ENCODE data around the gene NXPE3. TPM values are rescaled to one million over a fixed set of nuclear protein-coding genes. Genes with fewer than 3 reads are reported as not detected.

The NXPE3 gene
- total RNA-seq, 4 donors from 2014 or later = 2.2 to 5.8 (median 3.6) TPM

DNA sequence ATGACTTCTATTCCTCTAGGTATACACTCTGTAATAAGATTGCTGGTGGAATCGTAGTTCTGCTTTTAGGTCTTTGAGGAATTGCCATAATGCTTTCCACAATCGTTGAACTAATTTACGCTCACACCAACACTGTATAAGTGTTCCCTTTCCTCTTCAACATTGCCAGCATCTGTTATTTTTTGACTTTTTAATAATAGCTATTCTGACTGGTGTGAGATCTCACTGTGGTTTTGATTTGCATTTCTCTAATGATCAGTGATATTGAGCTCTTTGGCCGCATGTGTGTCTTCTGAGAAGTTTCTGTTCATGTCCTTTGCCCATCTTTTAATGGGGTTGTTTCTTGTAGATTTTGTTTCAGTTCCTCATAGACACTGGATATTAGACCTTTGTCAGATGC is 12.8 kb downstream of the NXPE3 start:
- TF ChIP-seq EP300 (IDR thresholded peaks at IDR 0.05) = no peak
- no peak for TF ChIP-seq POLR2A (IDR thresholded peaks at IDR 0.05)
- TF ChIP-seq, protein P1, sequence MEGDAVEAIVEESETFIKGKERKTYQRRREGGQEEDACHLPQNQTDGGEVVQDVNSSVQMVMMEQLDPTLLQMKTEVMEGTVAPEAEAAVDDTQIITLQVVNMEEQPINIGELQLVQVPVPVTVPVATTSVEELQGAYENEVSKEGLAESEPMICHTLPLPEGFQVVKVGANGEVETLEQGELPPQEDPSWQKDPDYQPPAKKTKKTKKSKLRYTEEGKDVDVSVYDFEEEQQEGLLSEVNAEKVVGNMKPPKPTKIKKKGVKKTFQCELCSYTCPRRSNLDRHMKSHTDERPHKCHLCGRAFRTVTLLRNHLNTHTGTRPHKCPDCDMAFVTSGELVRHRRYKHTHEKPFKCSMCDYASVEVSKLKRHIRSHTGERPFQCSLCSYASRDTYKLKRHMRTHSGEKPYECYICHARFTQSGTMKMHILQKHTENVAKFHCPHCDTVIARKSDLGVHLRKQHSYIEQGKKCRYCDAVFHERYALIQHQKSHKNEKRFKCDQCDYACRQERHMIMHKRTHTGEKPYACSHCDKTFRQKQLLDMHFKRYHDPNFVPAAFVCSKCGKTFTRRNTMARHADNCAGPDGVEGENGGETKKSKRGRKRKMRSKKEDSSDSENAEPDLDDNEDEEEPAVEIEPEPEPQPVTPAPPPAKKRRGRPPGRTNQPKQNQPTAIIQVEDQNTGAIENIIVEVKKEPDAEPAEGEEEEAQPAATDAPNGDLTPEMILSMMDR (IDR thresholded peaks at IDR 0.05) = no peak
- TF ChIP-seq POLR2AphosphoS5 (IDR thresholded peaks at IDR 0.05) = no peak
- no peak for DNase-seq (ENCODE audit: low spot score in 2 of 2)
- H3K36me3 ChIP-seq = peaks cover 16% of the 10 kb centered on the region
- no peak overlapping the region for H3K4me3 ChIP-seq
- WGBS = 96% methylated on average over 4 of the region's 4 CpGs
- no peaks in the 10 kb centered on the region for H3K9me3 ChIP-seq
- no peaks in the 10 kb centered on the region for H3K4me1 ChIP-seq
- H3K27ac ChIP-seq = no peak overlapping the region
- no peaks in the 10 kb centered on the region for H3K27me3 ChIP-seq

DNA sequence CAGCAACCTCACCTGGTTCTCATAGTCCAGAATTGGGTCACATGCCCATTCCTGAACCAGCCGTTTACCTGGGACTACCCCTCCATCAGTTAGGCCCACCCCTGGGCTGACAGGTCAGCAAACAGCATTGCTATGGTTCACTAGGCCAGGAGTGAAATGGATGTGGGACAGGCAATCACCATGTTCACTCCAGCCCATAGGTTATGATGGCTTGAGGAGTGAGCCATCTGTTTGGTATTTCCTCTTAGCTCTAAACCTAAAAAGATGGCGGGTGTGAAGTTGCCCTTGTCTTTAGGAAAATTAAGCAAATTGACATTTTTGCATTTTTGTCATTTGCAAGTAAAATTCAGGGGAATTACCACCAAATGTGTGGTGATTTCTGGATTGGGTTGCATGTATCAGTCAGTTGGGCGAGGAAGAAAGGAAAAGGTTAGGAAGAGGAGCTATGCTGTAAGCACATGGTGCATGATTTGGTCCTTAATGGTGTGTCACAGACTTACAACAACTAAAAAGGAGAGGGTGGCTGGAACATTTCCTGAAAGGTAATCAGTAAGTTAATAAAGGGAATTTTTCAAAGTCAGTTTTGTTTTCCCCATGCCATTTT is 17.2 kb downstream of the NXPE3 start:
- Histone ChIP-seq H3K27ac (no peak overlapping the region), H3K4me3 (no peak overlapping the region), H3K9me3 (no peaks in the 10 kb centered on the region), H3K4me1 (no peaks in the 10 kb centered on the region), H3K36me3 (peaks cover 5% of the 10 kb centered on the region), H3K27me3 (no peaks in the 10 kb centered on the region)
- TF ChIP-seq POLR2AphosphoS5 (IDR thresholded peaks at IDR 0.05) (no peak), POLR2A (IDR thresholded peaks at IDR 0.05) (no peak), EP300 (IDR thresholded peaks at IDR 0.05) (no peak)
- TF ChIP-seq, protein P1 (IDR thresholded peaks at IDR 0.05) = no peak
- no peak for DNase-seq (ENCODE audit: low spot score in 2 of 2)
- WGBS = 98% methylated on average over 3 of the region's 3 CpGs

DNA sequence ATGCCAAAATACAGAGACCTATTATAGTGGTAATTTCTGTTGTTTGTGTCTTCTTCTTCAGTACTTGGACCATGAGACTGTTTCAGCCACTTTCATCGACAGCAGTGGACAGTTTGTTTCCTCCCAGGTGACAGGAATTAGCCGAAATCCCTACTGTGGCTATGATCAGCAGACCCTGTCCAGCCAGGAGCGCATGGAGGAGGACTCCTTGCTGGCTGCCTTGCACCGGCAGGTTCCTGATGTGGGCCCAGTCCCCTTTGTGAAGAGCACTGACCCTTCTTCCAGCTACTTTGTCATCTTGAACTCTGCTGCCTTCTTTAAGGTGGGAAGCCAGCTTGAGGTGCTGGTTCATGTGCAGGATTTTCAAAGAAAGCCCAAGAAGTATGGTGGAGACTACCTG is 22.2 kb downstream of the NXPE3 start:
- Histone ChIP-seq H3K9me3 (no peaks in the 10 kb centered on the region), H3K27ac (no peak overlapping the region), H3K4me3 (no peak overlapping the region), H3K4me1 (no peaks in the 10 kb centered on the region), H3K27me3 (no peaks in the 10 kb centered on the region), H3K36me3 (peaks cover 6% of the 10 kb centered on the region)
- no peak for TF ChIP-seq EP300 (IDR thresholded peaks at IDR 0.05)
- TF ChIP-seq, protein P1 (IDR thresholded peaks at IDR 0.05) = no peak
- TF ChIP-seq POLR2A (IDR thresholded peaks at IDR 0.05) = no peak
- TF ChIP-seq POLR2AphosphoS5 (IDR thresholded peaks at IDR 0.05) = no peak
- no peak for DNase-seq (ENCODE audit: low spot score in 2 of 2)
- WGBS = 92% methylated on average over 4 of the region's 4 CpGs

DNA sequence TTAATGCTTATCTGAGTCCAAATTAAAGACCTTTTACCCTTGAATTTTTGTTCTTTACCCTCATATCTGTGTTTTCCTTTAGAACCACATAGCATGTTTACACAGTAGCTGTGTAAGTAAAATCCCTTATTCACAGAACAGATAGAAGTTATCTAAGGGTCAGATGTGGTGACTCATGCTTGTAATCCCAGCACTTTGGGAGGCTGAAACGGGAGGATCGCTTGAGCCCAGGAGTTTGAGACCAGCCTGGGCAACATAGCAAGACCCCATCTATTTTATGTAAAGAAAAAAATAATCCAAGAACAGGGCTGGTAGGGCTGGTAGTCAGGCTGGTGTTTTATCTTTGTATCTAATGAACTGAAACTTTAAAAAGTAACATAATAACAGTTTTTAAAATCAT is 23.2 kb downstream of the NXPE3 start:
- Histone ChIP-seq H3K4me3 (no peak overlapping the region), H3K27ac (no peak overlapping the region), H3K27me3 (no peaks in the 10 kb centered on the region), H3K9me3 (no peaks in the 10 kb centered on the region), H3K36me3 (peaks cover 6% of the 10 kb centered on the region), H3K4me1 (no peaks in the 10 kb centered on the region)
- DNase-seq (ENCODE audit: low spot score in 2 of 2) = no peak
- WGBS = 91% methylated on average over 2 of the region's 2 CpGs
- TF ChIP-seq, protein P1 (IDR thresholded peaks at IDR 0.05) = no peak

DNA sequence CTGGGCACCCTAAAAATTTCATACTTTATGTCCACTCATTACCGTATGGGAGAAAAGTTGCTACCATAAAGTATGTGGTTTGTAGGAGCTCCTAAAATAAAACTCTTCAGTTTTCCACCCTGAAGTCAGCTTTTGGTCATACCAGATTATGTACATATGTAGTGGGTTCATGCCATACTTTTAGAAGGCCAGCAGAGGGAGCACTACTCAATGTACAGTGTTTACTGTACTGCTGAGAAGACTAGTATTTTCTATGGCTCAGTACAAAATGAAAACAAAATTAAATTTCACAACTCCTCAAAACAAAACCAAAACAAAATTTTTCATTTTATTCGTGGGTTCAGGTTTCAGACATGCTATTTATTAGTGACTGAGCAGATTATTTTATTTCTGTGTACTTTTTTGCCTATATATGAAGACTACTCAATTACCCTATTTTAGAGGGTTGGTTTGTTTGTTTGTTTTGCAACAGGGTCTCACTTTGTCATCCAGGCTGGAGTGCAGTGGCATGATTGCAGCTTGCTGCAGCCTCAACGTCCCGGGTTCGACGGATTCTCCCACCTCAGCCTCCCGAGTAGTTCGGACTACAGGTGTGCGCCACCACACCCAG is 24.3 kb downstream of the NXPE3 start:
- Histone ChIP-seq H3K27me3 (no peaks in the 10 kb centered on the region), H3K27ac (no peak overlapping the region), H3K4me1 (no peaks in the 10 kb centered on the region), H3K36me3 (peaks cover 6% of the 10 kb centered on the region), H3K9me3 (no peaks in the 10 kb centered on the region), H3K4me3 (no peak overlapping the region)
- TF ChIP-seq, protein P1 (IDR thresholded peaks at IDR 0.05) = peak; percentile 77 to 80
- no peak for TF ChIP-seq EP300 (IDR thresholded peaks at IDR 0.05)
- WGBS = 76% methylated on average over 9 of the region's 9 CpGs
- no peak for DNase-seq (ENCODE audit: low spot score in 2 of 2)
